ENCODE results near the gene EIF3F. TPM values are rescaled to one million over a fixed set of nuclear protein-coding genes. Genes with fewer than 3 reads are reported as not detected.

The EIF3F gene
- total RNA-seq, 1 experiment from 2014 or later: 197 TPM

- intact Hi-C loops (cut with micrococcal nuclease; ENCODE audit: unreplicated experiment): no loop called here
- Mint-ChIP-seq H3K36me3 (ENCODE audit: insufficient read depth, unreplicated experiment) (no peaks in the 10 kb centered on the region), H3K4me1 (ENCODE audit: low read depth, unreplicated experiment) (no peaks in the 10 kb centered on the region), H3K27ac (ENCODE audit: unreplicated experiment) (no peak overlapping the region), H3K4me3 (ENCODE audit: low read depth, unreplicated experiment) (no peak overlapping the region), H3K9me3 (ENCODE audit: low read depth, unreplicated experiment) (no peaks in the 10 kb centered on the region), H3K27me3 (ENCODE audit: unreplicated experiment) (peaks cover 83% of the 10 kb centered on the region)
- TF ChIP-seq, protein P1, sequence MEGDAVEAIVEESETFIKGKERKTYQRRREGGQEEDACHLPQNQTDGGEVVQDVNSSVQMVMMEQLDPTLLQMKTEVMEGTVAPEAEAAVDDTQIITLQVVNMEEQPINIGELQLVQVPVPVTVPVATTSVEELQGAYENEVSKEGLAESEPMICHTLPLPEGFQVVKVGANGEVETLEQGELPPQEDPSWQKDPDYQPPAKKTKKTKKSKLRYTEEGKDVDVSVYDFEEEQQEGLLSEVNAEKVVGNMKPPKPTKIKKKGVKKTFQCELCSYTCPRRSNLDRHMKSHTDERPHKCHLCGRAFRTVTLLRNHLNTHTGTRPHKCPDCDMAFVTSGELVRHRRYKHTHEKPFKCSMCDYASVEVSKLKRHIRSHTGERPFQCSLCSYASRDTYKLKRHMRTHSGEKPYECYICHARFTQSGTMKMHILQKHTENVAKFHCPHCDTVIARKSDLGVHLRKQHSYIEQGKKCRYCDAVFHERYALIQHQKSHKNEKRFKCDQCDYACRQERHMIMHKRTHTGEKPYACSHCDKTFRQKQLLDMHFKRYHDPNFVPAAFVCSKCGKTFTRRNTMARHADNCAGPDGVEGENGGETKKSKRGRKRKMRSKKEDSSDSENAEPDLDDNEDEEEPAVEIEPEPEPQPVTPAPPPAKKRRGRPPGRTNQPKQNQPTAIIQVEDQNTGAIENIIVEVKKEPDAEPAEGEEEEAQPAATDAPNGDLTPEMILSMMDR (IDR thresholded peaks at IDR 0.05; ENCODE audit: unreplicated experiment): no peak
- no TSS peak for BruUV-seq (replicated peaks)
- DNase-seq: no peak
- CTCF ChIA-PET: no interaction called here
These were observed 53.3 kb downstream of the EIF3F start for GRCh38 chr11:8040261-8040920.

DNA sequence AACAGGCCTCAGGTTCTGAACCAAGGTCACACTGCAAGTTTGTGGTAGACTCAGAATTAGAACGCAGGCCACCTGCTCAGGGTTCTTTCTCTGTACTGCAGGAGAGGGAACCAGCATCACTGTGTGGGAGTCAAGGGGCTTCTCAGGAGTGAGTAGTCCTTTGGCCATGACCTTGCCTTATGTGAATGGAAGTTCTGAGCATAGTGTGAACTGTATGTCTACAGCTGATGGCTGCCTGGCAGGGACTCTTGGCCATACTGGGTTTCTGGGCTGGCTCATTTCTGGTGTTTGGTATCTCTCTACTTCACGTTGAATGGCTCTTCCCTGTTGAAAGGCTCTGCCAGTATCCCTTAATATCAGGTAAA lies 53.8 kb downstream of the EIF3F start:
- TF ChIP-seq, protein P1 (IDR thresholded peaks at IDR 0.05; ENCODE audit: unreplicated experiment): no peak
- Mint-ChIP-seq H3K27ac (ENCODE audit: unreplicated experiment) (no peak overlapping the region), H3K36me3 (ENCODE audit: insufficient read depth, unreplicated experiment) (no peaks in the 10 kb centered on the region), H3K9me3 (ENCODE audit: low read depth, unreplicated experiment) (no peaks in the 10 kb centered on the region), H3K4me3 (ENCODE audit: low read depth, unreplicated experiment) (no peak overlapping the region), H3K27me3 (ENCODE audit: unreplicated experiment) (peaks cover 83% of the 10 kb centered on the region), H3K4me1 (ENCODE audit: low read depth, unreplicated experiment) (no peaks in the 10 kb centered on the region)
- no peak for DNase-seq
- intact Hi-C loops (cut with micrococcal nuclease; ENCODE audit: unreplicated experiment): no loop called here
- no TSS peak for BruUV-seq (replicated peaks)
- CTCF ChIA-PET: no interaction called here

DNA sequence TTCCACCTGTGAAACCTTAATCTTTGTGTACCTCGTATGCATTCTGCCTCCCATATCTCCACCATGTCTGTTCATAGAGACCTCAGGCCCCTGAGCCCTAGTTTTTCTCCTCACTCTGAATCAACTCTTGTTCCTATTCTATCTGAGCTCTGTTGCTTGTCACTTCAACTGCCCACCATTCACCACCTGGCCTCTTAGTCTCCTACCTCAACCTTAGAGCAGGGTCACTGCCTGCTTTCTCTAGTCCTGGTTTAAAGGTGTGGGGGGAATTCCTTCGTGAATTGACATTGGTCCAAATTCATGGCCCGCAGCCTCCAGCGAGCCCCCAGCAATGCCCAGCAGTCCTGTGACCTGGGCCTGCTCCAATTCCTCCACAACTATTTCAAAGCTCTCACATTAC lies 54.4 kb downstream of the EIF3F start:
- TF ChIP-seq, protein P1 (IDR thresholded peaks at IDR 0.05; ENCODE audit: unreplicated experiment): no peak
- Mint-ChIP-seq H3K9me3 (ENCODE audit: low read depth, unreplicated experiment) (no peaks in the 10 kb centered on the region), H3K27me3 (ENCODE audit: unreplicated experiment) (peaks cover 83% of the 10 kb centered on the region), H3K4me1 (ENCODE audit: low read depth, unreplicated experiment) (no peaks in the 10 kb centered on the region), H3K27ac (ENCODE audit: unreplicated experiment) (no peak overlapping the region), H3K4me3 (ENCODE audit: low read depth, unreplicated experiment) (no peak overlapping the region), H3K36me3 (ENCODE audit: insufficient read depth, unreplicated experiment) (no peaks in the 10 kb centered on the region)
- intact Hi-C loops (cut with micrococcal nuclease; ENCODE audit: unreplicated experiment): no loop called here
- BruUV-seq (replicated peaks): no TSS peak
- DNase-seq: no peak
- CTCF ChIA-PET: interaction anchor here (0.6 kb wide), 1 partner anchor 1412 kb away, joined by 6 read pairs; no protein-coding TSS in a partner anchor

GRCh38 chr11:8043756-8044155 lies 56.6 kb downstream of the EIF3F start:
- Mint-ChIP-seq H3K36me3 (ENCODE audit: insufficient read depth, unreplicated experiment) (no peaks in the 10 kb centered on the region), H3K27me3 (ENCODE audit: unreplicated experiment) (peaks cover 73% of the 10 kb centered on the region), H3K4me3 (ENCODE audit: low read depth, unreplicated experiment) (no peak overlapping the region), H3K4me1 (ENCODE audit: low read depth, unreplicated experiment) (no peaks in the 10 kb centered on the region), H3K9me3 (ENCODE audit: low read depth, unreplicated experiment) (no peaks in the 10 kb centered on the region), H3K27ac (ENCODE audit: unreplicated experiment) (no peak overlapping the region)
- intact Hi-C loops (cut with micrococcal nuclease; ENCODE audit: unreplicated experiment): no loop called here
- CTCF ChIA-PET: interaction anchor here (0.7 kb wide), 1 partner anchor 1270 kb away, joined by 3 read pairs; no protein-coding TSS in a partner anchor
- TF ChIP-seq, protein P1 (IDR thresholded peaks at IDR 0.05; ENCODE audit: unreplicated experiment): no peak
- DNase-seq: no peak
- BruUV-seq (replicated peaks): no TSS peak
